NCI-H146 (cell line): Measurements from ENCODE around the gene TCP11.

Source experiments
- DNase-seq: peaks from one replicate; lab custom pipeline; 2025; lab: John Stamatoyannopoulos, UW

Gene TCP11

GRCh38 chr6:35080821-35081425 lies 60.2 kb downstream of the TCP11 start:
- no peak for DNase-seq

GRCh38 chr6:35080016-35080680 lies 61.0 kb downstream of the TCP11 start:
- no peak for DNase-seq

GRCh38 chr6:35079311-35080000 lies 61.7 kb downstream of the TCP11 start:
- DNase-seq: no peak

- no peak for DNase-seq
These were observed 62.2 kb downstream of the TCP11 start for GRCh38 chr6:35078896-35079295.

DNA sequence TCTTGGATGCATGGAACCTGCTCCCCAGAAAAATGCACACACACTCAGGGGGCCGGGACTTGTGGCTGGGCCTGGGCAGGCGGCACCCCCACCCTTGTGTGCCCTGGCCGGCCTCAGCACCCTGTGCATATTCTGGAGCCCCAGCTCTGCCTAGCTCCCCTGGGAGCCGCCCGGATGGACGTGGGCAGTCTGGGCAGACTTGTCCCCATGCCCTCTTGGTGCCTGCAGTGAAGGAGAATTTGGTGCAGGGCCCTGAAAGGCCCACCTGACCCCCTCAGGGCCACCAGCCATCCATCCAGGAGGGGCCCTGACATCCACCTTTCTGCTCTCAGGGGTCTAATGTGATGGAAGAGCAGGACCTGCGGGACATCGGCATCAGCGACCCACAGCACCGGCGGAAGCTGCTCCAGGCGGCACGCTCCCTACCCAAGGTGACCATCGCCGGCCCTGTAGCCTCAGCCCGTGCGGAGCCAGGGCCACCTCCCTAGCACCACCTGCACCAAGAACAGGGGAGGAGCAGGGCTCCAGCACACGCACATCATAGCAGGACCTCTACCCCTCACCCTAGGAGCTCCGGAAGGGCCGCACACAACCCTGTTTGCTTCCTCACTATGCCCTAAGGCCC lies 62.8 kb downstream of the TCP11 start:
- no peak for DNase-seq

- no peak for DNase-seq
These were observed 63.4 kb downstream of the TCP11 start for GRCh38 chr6:35077713-35078105.

- peak; percentile 36 for DNase-seq
These were observed 64.0 kb downstream of the TCP11 start for GRCh38 chr6:35076997-35077712.

GRCh38 chr6:35073766-35074471 lies 67.2 kb downstream of the TCP11 start:
- no peak for DNase-seq

GRCh38 chr6:35073211-35073610 lies 67.9 kb downstream of the TCP11 start:
- no peak for DNase-seq

- no peak for DNase-seq
These were observed 68.5 kb downstream of the TCP11 start for GRCh38 chr6:35072698-35073055.

- no peak for DNase-seq
These were observed 69.0 kb downstream of the TCP11 start for GRCh38 chr6:35072051-35072697.

DNA sequence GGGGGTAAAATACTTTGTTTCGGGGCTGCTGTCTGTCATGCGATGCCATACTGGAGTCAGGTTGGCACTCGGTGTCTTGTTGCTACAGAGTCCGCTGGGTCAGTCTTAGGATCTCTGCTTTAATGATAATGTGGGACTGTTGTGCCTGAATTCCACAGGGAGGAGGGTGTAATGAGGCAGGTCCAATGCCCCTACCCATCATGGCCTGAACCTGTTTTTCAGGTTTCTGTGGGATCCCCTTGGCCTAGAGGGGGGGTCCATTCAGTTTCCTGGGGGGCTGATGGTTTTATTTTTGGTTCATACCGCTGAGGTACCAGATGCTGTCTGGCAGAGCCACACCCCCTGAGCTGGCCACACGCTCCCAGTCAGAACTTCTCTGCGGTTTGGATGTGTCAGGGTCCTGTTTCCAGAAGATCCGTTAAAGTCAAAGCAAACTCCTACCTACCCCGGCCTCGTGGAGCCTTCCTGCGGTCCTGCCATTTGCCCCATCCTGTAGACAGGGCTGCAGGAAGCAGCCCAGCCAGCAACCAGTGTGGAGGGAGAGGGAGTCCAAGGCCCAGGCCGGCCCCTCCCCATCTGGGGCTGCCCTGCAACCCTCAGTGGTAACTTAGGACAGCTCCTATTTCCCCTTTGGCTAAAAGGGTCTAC lies 69.7 kb downstream of the TCP11 start:
- no peak for DNase-seq

DNA sequence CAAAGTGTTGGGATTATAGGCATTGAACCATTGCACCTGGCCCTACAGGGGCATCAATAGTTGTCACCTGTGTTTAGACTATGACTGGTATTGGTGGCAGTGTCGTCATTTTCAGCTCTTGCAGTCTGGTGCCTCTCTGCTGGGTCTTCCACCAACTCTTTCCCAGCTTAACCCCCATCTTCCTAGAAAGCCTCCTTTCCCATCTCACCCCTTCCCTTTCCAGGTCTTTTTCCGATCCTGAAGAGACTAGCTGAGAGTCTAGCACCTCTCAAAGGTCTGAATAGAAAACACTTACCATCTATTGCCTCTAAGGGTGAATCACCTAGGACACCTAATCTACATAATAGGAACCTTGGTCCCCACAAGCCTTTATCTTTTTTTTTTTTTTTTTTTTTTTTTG lies 71.0 kb downstream of the TCP11 start:
- no peak for DNase-seq

- no peak for DNase-seq
These were observed 71.9 kb downstream of the TCP11 start for GRCh38 chr6:35069262-35069661.

DNA sequence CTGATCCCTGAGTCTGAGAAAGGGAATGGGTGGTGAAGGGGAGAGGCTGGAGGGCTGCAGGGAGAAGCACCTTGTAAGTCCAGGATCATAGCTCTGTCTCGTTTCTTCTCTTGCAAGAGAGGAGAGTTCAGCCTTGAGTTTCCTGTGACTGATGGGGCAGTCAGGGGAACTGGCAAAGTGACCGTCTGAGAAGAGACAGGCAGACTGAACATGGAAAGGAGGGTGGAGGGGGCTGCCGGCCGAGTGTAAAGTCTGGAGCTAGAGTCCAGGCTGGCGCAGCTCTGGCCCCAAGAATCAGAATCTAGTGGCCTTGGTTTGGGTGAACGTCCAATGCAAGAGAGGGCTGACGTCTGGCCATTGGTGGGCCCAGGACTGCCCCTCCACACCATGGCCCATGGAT lies 72.5 kb downstream of the TCP11 start:
- no peak for DNase-seq

DNA sequence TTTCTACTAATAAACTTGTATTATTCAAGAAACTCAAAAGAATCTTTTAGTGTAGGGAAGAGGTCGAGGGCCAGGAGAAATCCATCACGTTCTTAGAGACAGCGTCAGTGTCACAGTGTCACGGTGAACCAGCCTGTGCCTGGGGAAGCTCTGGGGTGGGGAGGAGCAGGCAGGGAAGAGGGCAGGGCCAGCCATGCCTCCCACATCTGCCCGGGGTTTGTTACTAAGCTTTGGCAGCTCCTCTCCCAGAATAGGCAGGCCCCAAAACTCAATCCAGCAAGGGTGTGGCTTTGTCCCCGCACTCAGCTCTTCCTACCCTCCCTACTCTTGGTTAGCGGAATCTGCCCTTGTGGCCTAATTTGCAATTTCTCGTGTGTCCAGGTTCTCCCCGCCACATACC lies 72.9 kb downstream of the TCP11 start:
- DNase-seq: no peak
